ENCODE data around the gene RAX2.
"Not testable (repeated sequence)": the region's sequence is repeated elsewhere in the genome, so short reads cannot be mapped to it uniquely, and the experiment has no call there.

Gene RAX2

GRCh38 chr19:3765121-3765520, 6.9 kb downstream of the RAX2 start:
- H3K36me3 ChIP-seq (ENCODE audit: insufficient read depth, low read depth, low read length), result peaks cover 21% of the 10 kb centered on the region; the same call in 1 of the 2 replicates
- H3K9ac ChIP-seq (ENCODE audit: low read depth, low read length), result no peak overlapping the region
- 0 out of 2 replicates have a peak, but pooled peaks cover 4% of the 10 kb centered on the region for H3K4me1 ChIP-seq (ENCODE audit: insufficient read depth, low read length)
- no peak overlapping the region for H3K4me3 ChIP-seq (ENCODE audit: low read length)
- H3K27me3 ChIP-seq (ENCODE audit: insufficient read depth, low read length), result no peaks in the 10 kb centered on the region
- no peak overlapping the region for H3K27ac ChIP-seq (ENCODE audit: low read length)
- H3K9me3 ChIP-seq (ENCODE audit: insufficient read depth, low read depth, low read length), result no peaks in the 10 kb centered on the region

GRCh38 chr19:3762501-3763459, 9.2 kb downstream of the RAX2 start, which contains the start of gene MRPL54:
MRPL54 (plus strand) TSS chr19:3762682; CDS start chr19:3762701, 19 bp downstream.
- H3K9me3 ChIP-seq (ENCODE audit: insufficient read depth, low read depth, low read length), result no peaks in the 10 kb centered on the region
- H3K27ac ChIP-seq (ENCODE audit: low read length), result peak within 1 kb of the TSS; percentile 92
- H3K36me3 ChIP-seq (ENCODE audit: insufficient read depth, low read depth, low read length), result peaks cover 25% of the 10 kb centered on the region; the same call in 1 of the 2 replicates
- H3K27me3 ChIP-seq (ENCODE audit: insufficient read depth, low read length), result no peaks in the 10 kb centered on the region
- peak within 1 kb of the TSS; percentile 98 for H3K4me3 ChIP-seq (ENCODE audit: low read length)
- 0 out of 2 replicates have a peak, but pooled peaks cover 4% of the 10 kb centered on the region for H3K4me1 ChIP-seq (ENCODE audit: insufficient read depth, low read length)
- peak within 1 kb of the TSS; percentile 97 for H3K9ac ChIP-seq (ENCODE audit: low read depth, low read length)

GRCh38 chr19:3762130-3762473, 9.9 kb downstream of the RAX2 start:
- Histone ChIP-seq H3K27me3 (ENCODE audit: insufficient read depth, low read length) (no peaks in the 10 kb centered on the region), H3K4me1 (ENCODE audit: insufficient read depth, low read length) (0 out of 2 replicates have a peak, but pooled peaks cover 4% of the 10 kb centered on the region), H3K9ac (ENCODE audit: low read depth, low read length) (no peak overlapping the region), H3K36me3 (ENCODE audit: insufficient read depth, low read depth, low read length) (peaks cover 23% of the 10 kb centered on the region; the same call in 1 of the 2 replicates), H3K27ac (ENCODE audit: low read length) (no peak overlapping the region), H3K9me3 (ENCODE audit: insufficient read depth, low read depth, low read length) (no peaks in the 10 kb centered on the region), H3K4me3 (ENCODE audit: low read length) (peak overlapping the region; percentile 98)

GRCh38 chr19:3761382-3762129, 10.5 kb downstream of the RAX2 start, which contains the start of gene APBA3:
APBA3 (minus strand) TSS chr19:3761692; CDS start chr19:3760264, 1,428 bp downstream.
- no peaks in the 10 kb centered on the region for H3K9me3 ChIP-seq (ENCODE audit: insufficient read depth, low read depth, low read length)
- H3K36me3 ChIP-seq (ENCODE audit: insufficient read depth, low read depth, low read length), result peaks cover 20% of the 10 kb centered on the region; the same call in 1 of the 2 replicates
- peak within 1 kb of the TSS; percentile 98 for H3K4me3 ChIP-seq (ENCODE audit: low read length)
- H3K27ac ChIP-seq (ENCODE audit: low read length), result peak within 1 kb of the TSS; percentile 92
- no peaks in the 10 kb centered on the region for H3K27me3 ChIP-seq (ENCODE audit: insufficient read depth, low read length)
- H3K4me1 ChIP-seq (ENCODE audit: insufficient read depth, low read length), result 0 out of 2 replicates have a peak, but pooled peaks cover 4% of the 10 kb centered on the region
- H3K9ac ChIP-seq (ENCODE audit: low read depth, low read length), result peak within 1 kb of the TSS; percentile 97

GRCh38 chr19:3760871-3761361, 11.1 kb downstream of the RAX2 start:
- Histone ChIP-seq H3K9me3 (ENCODE audit: insufficient read depth, low read depth, low read length) (no peaks in the 10 kb centered on the region), H3K9ac (ENCODE audit: low read depth, low read length) (peak overlapping the region; percentile 97), H3K27ac (ENCODE audit: low read length) (peak overlapping the region; percentile 43), H3K27me3 (ENCODE audit: insufficient read depth, low read length) (no peaks in the 10 kb centered on the region), H3K36me3 (ENCODE audit: insufficient read depth, low read depth, low read length) (peaks cover 18% of the 10 kb centered on the region; the same call in 1 of the 2 replicates), H3K4me1 (ENCODE audit: insufficient read depth, low read length) (0 out of 2 replicates have a peak, but pooled peaks cover 4% of the 10 kb centered on the region), H3K4me3 (ENCODE audit: low read length) (peak overlapping the region; percentile 98)

GRCh38 chr19:3759482-3760254, 12.4 kb downstream of the RAX2 start:
- Histone ChIP-seq H3K27ac (ENCODE audit: low read length) (no peak overlapping the region), H3K9ac (ENCODE audit: low read depth, low read length) (no peak overlapping the region), H3K27me3 (ENCODE audit: insufficient read depth, low read length) (no peaks in the 10 kb centered on the region), H3K4me1 (ENCODE audit: insufficient read depth, low read length) (0 out of 2 replicates have a peak, but pooled peaks cover 4% of the 10 kb centered on the region), H3K36me3 (ENCODE audit: insufficient read depth, low read depth, low read length) (peaks cover 11% of the 10 kb centered on the region; the same call in 1 of the 2 replicates), H3K9me3 (ENCODE audit: insufficient read depth, low read depth, low read length) (no peaks in the 10 kb centered on the region), H3K4me3 (ENCODE audit: low read length) (no peak overlapping the region)

GRCh38 chr19:3758297-3758696, 13.7 kb downstream of the RAX2 start:
- H3K36me3 ChIP-seq (ENCODE audit: insufficient read depth, low read depth, low read length), result peaks cover 11% of the 10 kb centered on the region; the same call in 1 of the 2 replicates
- not testable (repeated sequence) for H3K27me3 ChIP-seq (ENCODE audit: insufficient read depth, low read length); H3K4me1 ChIP-seq (ENCODE audit: insufficient read depth, low read length); H3K27ac ChIP-seq (ENCODE audit: low read length); H3K4me3 ChIP-seq (ENCODE audit: low read length); H3K9me3 ChIP-seq (ENCODE audit: insufficient read depth, low read depth, low read length); H3K9ac ChIP-seq (ENCODE audit: low read depth, low read length)

GRCh38 chr19:3757705-3758104, 14.3 kb downstream of the RAX2 start:
- H3K36me3 ChIP-seq (ENCODE audit: insufficient read depth, low read depth, low read length), result peaks cover 11% of the 10 kb centered on the region; the same call in 1 of the 2 replicates
- not testable (repeated sequence) for H3K27ac ChIP-seq (ENCODE audit: low read length); H3K4me3 ChIP-seq (ENCODE audit: low read length); H3K27me3 ChIP-seq (ENCODE audit: insufficient read depth, low read length); H3K9me3 ChIP-seq (ENCODE audit: insufficient read depth, low read depth, low read length); H3K4me1 ChIP-seq (ENCODE audit: insufficient read depth, low read length); H3K9ac ChIP-seq (ENCODE audit: low read depth, low read length)

GRCh38 chr19:3753631-3754410, 18.2 kb downstream of the RAX2 start:
- no peak overlapping the region for H3K4me3 ChIP-seq (ENCODE audit: low read length)
- no peaks in the 10 kb centered on the region for H3K4me1 ChIP-seq (ENCODE audit: insufficient read depth, low read length)
- no peaks in the 10 kb centered on the region for H3K27me3 ChIP-seq (ENCODE audit: insufficient read depth, low read length)
- no peaks in the 10 kb centered on the region for H3K9me3 ChIP-seq (ENCODE audit: insufficient read depth, low read depth, low read length)
- peaks cover 22% of the 10 kb centered on the region for H3K36me3 ChIP-seq (ENCODE audit: insufficient read depth, low read depth, low read length)
- no peak overlapping the region for H3K9ac ChIP-seq (ENCODE audit: low read depth, low read length)
- H3K27ac ChIP-seq (ENCODE audit: low read length), result no peak overlapping the region

- Histone ChIP-seq H3K4me1 (ENCODE audit: insufficient read depth, low read length) (no peaks in the 10 kb centered on the region), H3K9ac (ENCODE audit: low read depth, low read length) (no peak overlapping the region), H3K27ac (ENCODE audit: low read length) (no peak overlapping the region), H3K27me3 (ENCODE audit: insufficient read depth, low read length) (no peaks in the 10 kb centered on the region), H3K9me3 (ENCODE audit: insufficient read depth, low read depth, low read length) (no peaks in the 10 kb centered on the region), H3K36me3 (ENCODE audit: insufficient read depth, low read depth, low read length) (peaks cover 20% of the 10 kb centered on the region), H3K4me3 (ENCODE audit: low read length) (no peak overlapping the region)
These were observed 19.5 kb downstream of the RAX2 start for GRCh38 chr19:3752492-3752891.
